Erythroblast (primary cell): ENCODE measurements around the gene ZNF496.

Experiments used
- DNase-seq, 2 experiments: peaks; one replicate each; lab custom pipeline; 2025; lab: John Stamatoyannopoulos, UW
- GATA1 ChIP-seq: IDR thresholded peaks from 2 replicates; pipeline ENCODE4 v1.6.1; 2011; ENCODE audit warnings: low read depth, mild to moderate bottlenecking, control low read depth, low read length, moderate library complexity
- POLR2A ChIP-seq: IDR thresholded peaks from 2 replicates; pipeline ENCODE4 v1.6.1; 2011; ENCODE audit warnings: mild to moderate bottlenecking, low read length

Gene ZNF496

DNA sequence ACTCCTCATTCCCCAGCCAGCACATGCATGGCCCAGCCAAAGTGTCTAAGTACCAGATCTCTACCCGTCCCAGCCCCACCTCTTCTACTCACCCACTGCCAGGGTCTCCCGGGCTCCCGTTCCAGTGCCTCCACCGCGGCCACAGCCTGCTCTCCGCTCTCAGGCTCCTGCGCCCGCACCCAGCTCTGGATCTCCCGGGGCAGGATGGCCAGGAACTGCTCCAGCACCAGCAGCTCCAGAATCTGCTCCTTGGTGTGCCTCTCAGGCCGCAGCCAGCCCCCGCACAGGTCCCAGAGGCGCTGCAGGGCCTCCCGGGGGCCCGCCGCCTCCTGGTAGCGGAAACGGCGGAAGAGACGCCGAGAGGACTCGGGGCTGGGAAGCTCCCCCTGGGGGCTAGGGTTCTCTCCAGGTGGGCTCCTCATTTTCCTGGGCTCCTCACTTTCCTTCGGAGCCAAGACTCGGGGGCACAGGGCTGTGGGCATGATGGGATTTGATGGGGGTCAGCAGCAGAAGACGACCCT, 2.5 kb downstream of the ZNF496 start:
- TF ChIP-seq POLR2A (no peak), GATA1 (no peak)
- DNase-seq: no peak

DNA sequence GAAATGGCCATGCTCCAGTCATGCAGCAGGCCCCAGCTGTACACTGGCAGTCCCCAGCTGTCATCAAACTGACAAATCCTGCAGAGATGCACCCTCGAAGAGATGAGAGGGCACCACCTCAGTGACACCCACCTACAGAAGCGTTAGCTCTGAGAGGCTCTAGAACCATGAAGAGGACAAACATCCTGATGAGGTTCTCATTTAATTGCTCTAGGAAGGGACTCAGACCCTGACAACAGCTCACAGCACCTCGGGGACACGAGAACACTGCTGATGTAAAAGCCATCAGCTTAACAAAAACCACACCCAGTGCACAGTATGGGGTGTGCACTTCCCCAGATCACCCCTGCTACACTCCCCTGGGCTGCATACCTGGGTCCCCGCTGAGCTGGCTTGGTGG, 3.4 kb downstream of the ZNF496 start:
- TF ChIP-seq POLR2A (no peak), GATA1 (no peak)
- no peak for DNase-seq

DNA sequence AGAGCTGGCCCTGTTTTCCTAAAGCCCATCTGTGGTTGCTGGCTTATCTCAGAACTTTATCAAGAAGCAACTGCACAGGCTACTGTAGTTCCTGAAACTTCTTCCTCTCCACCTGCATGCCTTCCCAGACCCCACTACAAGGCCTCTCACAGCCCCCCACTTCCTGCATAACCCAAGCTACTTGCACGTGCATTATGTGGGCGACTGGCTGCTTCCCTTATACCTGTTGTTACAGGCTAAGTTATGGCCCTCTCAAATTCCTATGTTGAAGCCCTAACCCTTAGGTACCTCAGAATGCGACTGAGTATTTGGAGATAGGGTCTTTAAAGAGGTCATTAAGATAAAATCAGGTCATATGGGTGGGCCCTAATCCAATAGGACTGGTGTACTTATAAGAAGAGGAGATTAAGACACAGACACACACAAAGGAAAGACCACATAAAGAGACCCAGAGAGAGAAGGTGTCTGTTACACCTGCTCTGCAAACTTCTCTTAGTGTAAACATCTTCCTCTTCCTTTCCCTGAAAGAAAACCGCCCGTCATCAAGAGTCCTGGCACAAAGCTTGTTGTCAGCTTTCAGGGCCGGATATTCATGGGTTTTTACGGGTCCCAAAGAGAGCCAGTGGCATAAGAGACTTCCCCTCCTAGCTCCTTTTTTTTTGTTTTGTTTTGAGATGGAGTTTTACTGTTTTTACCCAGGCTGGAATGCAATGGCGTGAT, 5.1 kb downstream of the ZNF496 start:
- TF ChIP-seq POLR2A: no peak
- no peak for TF ChIP-seq GATA1
- DNase-seq: no peak

DNA sequence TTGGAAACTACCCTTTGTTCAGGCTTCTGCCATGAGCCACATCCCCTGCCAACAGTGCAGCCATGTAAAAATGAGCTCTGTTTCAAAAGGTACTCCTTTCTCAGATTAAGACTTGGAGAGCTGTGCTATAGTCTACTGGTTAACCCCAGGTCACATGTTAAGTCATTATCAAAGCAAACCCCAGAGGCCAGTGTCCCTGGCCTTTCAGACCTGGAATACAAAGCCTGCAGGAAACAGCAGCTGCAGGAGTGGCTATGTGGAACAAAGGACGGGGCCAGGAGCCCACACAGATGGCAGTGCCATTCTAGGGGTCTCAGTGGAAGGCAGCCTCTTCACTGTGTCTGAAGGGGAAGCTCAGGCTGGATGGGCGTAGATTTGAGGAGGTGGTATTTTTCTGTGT, 6.7 kb downstream of the ZNF496 start:
- TF ChIP-seq GATA1 (no peak), POLR2A (no peak)
- DNase-seq: no peak

DNA sequence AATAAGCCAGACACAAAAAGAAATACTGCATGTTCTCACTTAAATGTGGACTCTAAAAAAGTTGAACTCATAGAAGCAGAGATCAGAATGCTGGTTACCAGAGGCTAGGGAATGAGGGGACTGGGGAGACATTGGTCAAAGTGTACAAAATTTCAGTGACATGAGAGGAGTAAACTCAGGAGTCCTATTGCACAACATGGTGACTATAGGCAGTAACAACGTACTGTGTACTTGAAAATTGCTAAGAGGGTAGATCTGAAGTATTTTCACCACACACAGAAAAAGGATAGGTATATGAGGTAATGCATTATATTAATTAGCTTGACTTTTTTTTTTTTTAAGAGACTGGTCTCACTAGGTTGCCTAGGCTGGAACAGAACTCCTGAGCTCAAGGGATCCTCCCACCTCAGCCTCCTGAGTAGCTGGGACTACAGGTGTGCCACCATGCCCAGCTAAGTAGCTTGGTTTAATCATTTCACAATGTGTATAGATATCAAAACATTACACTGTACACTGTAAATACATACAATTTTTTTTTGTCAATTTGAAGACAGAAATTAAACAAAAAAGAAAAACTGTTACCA, 7.4 kb downstream of the ZNF496 start:
- TF ChIP-seq POLR2A: no peak
- no peak for TF ChIP-seq GATA1
- no peak for DNase-seq

DNA sequence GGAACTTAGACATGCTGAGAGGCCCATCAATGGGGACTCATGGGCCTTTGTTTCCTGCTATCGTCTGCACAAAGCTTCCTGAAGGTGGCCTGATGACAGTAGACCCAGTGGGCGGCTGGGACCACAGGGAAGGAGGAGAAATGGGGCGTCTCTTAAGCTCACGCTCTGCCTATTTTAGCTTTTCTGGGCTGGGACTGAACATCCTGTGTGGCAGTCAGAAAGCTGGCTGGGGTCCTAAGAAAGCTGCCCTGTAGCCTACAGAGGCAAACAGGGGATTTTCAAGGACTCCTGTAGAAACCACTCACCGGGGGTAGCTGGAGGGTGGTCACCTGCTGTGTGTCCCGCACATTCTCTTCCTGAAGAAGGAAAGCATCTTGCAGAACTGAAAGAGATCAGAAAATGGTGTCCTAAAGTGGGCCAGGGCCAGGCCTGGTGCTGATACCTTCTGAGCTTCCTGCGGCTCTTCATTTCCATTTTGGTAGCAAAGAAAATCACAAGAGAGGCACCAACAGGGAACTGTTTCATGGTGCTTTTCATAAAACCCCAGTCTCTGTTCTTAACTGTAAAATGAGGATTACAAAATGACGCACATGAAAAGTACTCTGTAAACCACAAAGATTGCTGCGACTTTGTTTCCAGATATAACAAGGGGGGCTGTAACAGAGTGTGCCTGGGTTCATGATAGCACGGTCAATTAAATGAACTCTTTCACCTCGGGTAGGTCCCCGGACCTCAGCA, 8.6 kb downstream of the ZNF496 start:
- DNase-seq: no peak
- TF ChIP-seq POLR2A (no peak), GATA1 (no peak)

DNA sequence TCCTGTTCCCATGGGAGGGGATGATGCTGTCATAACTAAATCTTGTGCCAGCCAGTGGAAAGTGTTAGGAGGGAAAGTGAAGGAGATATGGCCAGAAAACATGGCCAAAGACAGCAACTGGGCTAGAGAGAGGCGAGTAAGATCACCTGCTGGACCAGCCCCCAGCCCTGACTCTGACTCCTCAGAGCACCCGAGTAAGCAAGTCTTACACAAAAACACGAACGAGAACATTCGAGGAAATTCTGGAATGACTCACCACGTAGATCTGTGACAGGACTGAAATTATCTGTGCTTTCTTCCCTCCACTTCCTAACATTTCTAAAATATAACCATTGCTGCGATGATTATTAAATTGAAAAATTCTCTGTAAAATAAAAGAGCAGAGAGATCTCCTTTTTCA, 9.2 kb downstream of the ZNF496 start:
- DNase-seq: no peak
- TF ChIP-seq GATA1: no peak

DNA sequence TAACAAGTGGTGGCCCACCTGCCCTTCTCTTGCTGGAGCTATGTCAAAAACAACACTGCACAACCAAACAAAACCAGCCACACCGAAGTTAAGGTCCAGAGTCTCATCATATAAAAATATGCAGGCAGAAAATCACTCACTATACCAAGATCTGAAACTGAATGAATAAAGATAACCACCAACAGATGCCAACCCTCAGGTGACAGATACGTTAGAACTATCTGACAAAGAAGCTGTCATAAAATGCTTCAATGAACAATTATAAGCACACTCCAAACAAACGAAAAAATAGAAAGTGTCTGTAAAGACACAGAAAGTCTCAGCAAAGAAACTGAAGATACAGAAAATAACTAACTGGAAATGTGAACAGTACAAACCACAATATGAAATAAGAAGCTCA, 14.0 kb downstream of the ZNF496 start:
- TF ChIP-seq POLR2A (no peak), GATA1 (no peak)
- DNase-seq: no peak

DNA sequence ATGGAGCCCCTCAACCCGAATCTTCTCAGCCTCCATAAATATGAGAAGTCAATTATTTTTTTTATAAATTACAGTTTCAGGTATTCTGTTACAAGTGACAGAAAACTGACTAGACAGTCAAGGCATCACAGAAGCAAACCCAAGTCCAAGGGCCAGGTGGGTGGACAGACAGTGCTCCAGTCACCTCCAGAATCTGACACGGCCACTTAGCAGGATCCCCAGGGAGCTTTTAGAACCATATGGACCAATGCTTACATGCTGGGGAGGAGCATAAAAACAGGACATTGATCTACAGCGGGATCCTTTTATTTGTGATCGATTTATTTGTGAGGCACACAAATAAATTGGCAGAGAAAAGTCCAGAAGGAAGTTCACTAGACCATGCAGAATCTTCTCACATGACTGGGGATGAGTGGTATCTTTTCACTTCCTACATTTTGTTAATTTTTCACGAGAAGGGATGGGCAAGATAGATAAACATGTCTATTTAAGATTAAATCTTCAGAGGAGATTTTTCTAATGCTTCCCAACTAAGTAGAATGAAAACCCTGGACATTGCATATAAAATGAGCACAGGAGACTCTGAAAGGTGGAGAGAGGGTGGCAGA, 15.0 kb downstream of the ZNF496 start:
- TF ChIP-seq POLR2A: no peak
- TF ChIP-seq GATA1: no peak

DNA sequence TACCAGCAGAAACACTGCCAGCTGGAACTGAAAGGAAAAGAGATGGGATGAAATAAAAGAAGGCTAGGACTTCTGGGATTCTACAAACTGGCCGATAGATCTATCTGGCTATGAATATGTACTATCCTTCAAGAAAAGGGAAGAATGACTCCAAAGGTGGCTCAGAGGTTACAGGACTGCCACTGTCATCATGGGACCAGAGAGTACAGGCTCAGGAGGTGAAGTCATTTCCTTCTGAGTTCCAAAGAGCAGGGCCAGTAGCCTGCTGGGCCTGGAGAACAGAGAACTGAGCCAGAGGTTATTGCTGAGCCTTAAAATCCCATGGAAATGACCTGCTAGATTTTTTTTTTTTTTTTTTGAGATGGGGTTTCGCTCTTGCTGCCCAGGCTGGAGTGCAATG, 27.6 kb downstream of the ZNF496 start:
- no peak for DNase-seq
- TF ChIP-seq POLR2A (no peak), GATA1 (no peak)

More for the DNA sequence above, 15.0 kb downstream of the ZNF496 start:
- DNase-seq: no peak

DNA sequence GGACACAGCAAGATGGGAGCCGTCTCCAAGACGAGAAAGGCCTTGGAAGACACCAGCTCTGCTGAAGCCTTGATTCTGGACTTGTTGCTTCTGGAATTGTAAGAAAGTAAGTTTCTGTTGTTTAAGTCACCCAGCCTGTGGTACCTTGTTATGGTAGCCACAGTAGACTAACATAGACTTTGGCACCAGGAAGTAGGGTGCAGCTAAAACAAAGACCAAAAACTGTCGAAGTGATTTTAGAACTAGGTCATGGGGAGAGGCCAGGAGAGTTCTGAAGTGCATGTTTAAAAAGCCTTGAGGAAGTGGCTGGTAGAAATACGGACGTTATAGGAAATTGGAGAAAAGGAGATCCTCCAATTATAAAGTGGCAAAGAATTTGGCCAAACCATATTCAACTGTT, 28.5 kb downstream of the ZNF496 start:
- TF ChIP-seq POLR2A (no peak), GATA1 (no peak)

DNA sequence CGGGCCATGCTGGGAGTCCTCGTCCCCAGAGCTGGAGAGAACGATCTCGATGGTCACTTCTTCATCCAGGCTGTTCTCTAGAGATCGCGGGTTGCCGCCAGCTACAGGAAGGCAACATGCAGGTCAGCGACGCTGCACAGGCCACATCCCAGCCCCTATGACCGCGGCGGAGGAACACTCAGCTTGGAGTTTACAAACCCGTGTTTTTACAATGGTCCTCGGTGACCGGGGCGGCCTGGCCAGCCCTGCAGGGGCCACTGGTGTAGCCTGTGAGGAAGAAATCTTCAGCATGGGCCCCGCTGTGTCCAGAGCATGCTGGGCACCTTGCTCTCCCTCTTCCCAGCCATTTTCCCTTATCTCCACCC, 30.5 kb downstream of the ZNF496 start:
- DNase-seq: no peak
- TF ChIP-seq POLR2A: no peak
- TF ChIP-seq GATA1: no peak

More for the DNA sequence above, 28.5 kb downstream of the ZNF496 start:
- no peak for DNase-seq

DNA sequence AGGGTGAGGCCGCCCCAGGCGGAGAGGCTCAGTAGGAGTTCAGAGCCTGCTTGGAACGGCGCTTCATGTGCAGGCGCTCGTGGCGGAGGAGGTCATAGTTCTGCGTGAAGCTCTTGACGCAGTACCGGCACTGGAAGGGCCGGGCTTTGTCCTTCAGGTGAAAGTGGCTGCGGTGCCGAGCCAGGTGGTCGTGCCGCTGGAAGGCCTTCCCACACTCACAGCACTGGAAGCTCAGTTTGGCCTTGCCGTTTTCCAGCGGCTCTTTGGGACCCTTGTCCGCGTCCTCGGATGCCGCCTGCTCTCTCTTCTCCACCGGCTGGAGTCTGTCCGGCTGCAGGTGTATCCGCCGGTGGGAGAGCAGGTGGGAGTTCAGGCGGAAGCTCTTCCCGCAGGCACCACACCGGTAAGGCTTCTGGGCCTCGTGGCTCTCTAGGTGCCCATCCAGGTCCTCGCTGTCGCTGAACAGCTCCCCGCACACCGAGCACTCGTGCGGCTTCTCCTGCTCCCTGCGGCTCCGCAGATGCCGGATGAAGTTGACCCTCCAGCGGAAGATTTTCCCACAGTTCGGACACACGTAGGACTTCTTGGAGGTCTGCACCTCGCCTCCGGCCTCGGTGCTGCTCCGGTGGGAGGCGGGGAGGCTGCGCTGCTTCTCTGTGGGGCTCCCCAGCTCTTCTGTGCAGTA, 31.0 kb downstream of the ZNF496 start:
- DNase-seq: no peak
- TF ChIP-seq GATA1 (no peak), POLR2A (no peak)
